HG03159 (cell line): ENCODE results near the gene PCGF5.
"Not testable (repeated sequence)": the region's sequence is repeated elsewhere in the genome, so short reads cannot be mapped to it uniquely, and the experiment has no call there.

Experiments
- ATAC-seq: cut with Tn5 transposase; IDR thresholded peaks from one replicate; pipeline ENCODE4 v1.9.1; 2021; ENCODE audit warnings: mild to moderate bottlenecking, moderate library complexity; ENCODE audit not compliant: unreplicated experiment

Gene PCGF5

GRCh38 chr10:91220194-91220953 lies at the start of gene PCGF5:
PCGF5 (plus strand) TSS chr10:91220663; CDS start chr10:91222872, 2,209 bp downstream.
- peak; percentile 93 for ATAC-seq

- ATAC-seq = no peak
Observed at GRCh38 chr10:91171485-91171884, 49.0 kb upstream of the PCGF5 start.

GRCh38 chr10:91172348-91172747 lies 48.1 kb upstream of the PCGF5 start:
- ATAC-seq = no peak

DNA sequence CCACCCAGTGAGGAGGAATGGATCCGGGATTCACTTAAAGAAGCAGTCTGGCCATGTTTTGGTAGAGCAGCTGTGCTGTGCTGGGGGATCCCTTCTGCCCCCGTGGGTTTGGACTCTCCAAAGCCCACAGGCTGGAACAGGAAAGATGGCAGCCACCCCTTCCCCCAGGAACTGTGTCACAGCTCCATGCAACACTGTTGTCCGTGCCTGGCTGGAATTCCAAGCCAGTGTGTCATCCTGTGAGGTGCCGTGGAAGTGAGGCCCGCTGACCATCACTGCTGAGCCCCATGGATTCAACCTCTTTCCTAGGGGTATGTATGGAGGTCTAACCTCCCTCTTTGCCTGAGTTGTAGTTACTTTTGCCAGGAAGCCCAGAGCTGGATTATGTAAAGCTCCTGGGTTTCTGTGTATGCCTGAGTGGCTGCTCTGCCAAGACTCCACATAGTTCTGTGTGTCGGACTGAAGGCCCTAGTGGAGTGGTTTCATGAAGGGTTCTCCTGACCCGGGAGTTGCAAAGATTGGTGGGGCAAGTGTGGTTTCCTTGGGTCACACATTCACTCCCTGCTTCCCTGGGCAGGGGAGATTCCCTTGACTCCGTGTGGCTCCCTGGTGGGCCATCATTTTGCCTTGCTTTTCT lies 35.1 kb upstream of the PCGF5 start:
- no peak for ATAC-seq

- ATAC-seq = no peak
Observed at GRCh38 chr10:91187156-91187555, 33.3 kb upstream of the PCGF5 start.

GRCh38 chr10:91188010-91188409 lies 32.5 kb upstream of the PCGF5 start:
- not testable (repeated sequence) for ATAC-seq

GRCh38 chr10:91188889-91189288 lies 31.6 kb upstream of the PCGF5 start:
- no peak for ATAC-seq

GRCh38 chr10:91190388-91190870 lies 30.0 kb upstream of the PCGF5 start:
- ATAC-seq = peak; percentile 55

- peak; percentile 63 for ATAC-seq
Observed at GRCh38 chr10:91190876-91191583, 29.4 kb upstream of the PCGF5 start.

- ATAC-seq = no peak
Observed at GRCh38 chr10:91191584-91191919, 28.9 kb upstream of the PCGF5 start.

- ATAC-seq = no peak
Observed at GRCh38 chr10:91194497-91195179, 25.8 kb upstream of the PCGF5 start.

DNA sequence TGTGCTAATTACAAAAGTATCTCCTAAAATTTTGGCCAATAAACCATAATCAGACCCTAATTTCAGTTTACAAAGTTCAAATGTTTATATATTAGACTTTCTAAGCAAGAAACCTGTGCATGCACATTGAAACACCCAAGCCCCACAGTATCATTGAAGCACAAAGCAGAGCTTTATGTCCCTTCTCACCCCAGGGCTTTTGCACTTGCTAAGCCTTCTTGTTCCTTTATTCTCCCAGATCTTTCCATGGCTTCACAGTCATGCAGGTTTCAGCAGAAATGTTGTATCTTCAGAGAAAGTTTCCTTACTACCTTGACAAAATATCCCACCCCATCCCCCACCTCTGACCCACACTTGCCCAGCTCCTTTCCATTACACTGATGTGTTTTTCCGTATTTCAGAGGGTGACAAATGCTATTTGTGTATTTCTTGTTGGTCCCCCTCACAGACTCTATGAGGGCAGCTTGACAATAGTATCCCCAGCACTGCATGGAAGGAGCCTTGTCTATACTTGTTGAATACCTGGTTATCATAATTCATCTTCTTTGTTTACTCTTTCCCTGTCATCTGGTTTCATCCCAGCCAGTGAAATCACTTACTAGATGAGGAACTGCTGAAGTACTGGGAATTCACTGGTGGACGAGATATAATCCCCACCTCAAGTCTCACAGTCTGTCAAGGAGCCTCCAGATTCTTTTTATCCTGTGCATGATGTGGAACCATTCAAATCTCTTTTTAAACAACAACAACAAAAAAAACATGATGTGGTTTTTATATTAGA lies 24.0 kb upstream of the PCGF5 start:
- ATAC-seq = no peak

DNA sequence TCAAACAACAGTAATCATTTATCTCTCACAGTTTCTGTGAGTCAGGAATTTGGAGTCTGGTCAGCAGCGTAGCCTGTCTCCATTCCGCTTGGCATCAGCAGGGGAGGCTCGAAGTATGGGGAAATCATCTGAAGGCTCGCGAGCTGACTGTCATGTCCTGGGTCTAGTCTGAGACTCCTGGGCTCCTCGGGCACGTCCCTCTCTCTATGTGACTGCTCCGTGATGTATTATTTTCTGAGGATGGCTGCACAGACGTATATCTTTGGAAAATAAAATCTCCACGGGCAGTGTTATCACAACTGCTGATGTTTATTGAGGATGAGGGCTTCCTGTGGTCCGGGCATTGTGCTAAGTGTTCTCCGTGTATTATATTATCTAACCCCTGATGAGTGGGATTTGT lies 23.3 kb upstream of the PCGF5 start:
- ATAC-seq = no peak

GRCh38 chr10:91198781-91199180 lies 21.7 kb upstream of the PCGF5 start:
- ATAC-seq = peak; percentile 83

DNA sequence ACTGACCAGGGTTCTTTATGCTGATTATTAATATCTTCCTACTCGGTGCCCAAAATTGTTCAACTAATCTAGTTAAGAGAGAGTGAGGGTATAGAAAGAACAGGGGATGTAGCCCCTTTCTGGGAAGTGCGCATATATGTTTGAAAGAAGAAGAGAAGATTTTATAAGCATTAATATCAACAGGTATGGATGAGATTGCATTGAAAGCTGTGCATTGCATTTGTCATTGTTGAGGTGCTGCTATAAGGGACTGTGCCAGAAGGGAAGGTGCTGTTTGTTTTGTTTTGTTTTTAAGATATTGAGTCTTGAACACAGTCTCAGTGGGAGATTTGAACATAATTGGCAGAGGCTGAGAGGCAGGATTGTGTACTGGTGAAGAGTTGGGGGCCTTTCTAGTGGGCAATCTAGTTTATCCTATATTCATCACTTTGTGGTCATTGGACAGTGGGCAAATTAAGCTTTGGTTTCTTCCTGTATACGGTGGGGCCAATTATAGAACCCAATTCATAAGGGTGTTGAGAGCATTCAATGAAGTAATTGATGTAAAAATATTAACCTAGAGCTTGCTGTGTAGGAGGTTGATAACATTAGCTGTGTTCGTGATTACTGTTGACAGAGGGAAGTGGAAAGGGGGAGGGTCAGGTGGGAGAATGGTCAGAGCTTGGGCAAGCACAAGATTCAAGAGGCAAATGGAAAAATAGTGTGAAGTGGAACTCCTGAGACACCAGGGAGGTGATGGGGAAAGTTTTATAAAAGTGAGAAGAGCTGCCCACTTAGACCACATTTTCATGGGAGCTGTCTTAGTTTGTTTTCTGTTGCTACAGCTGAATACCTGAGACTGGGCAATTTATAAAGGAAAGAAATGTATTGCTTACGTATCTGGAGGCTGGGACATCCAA lies 19.9 kb upstream of the PCGF5 start:
- ATAC-seq = no peak

GRCh38 chr10:91201213-91201996 lies 19.1 kb upstream of the PCGF5 start:
- no peak for ATAC-seq

DNA sequence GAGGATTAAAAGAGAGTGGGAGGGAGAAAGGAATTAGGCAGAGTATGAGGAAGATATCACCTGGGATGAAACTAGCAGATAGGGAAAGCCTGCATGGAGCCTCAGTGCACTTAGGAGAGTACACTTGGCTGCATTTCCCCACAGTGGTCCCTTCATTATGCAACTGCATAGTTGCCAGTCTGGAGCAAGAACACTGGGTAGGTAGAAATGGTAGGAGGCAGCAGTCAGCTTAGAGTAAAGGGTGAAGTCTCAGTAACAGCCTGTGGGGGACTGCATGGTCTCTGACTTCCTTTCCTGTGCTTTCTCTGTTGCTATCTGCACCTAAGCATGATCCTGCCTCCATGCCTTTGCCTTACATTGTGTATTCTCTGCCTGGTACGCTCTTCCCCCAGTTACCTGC lies 14.0 kb upstream of the PCGF5 start:
- peak; percentile 52 for ATAC-seq

GRCh38 chr10:91206837-91207474 lies 13.5 kb upstream of the PCGF5 start:
- ATAC-seq = peak; percentile 13
